ENCODE results near the gene SUGP1.

Gene SUGP1

GRCh38 chr19:19349365-19349764, 29.1 kb upstream of the SUGP1 start:
- DNase-seq (ENCODE audit: low read depth): no peak
- no peak overlapping the region for H3K4me3 ChIP-seq (ENCODE audit: low read depth, low read length)
- no peak for TF ChIP-seq CTCF (IDR thresholded peaks at IDR 0.05; ENCODE audit: control insufficient read depth, extremely low read depth, insufficient read depth)

- no peak for DNase-seq (ENCODE audit: low read depth)
- H3K4me3 ChIP-seq (ENCODE audit: low read depth, low read length): no peak overlapping the region
- no peak for TF ChIP-seq CTCF (IDR thresholded peaks at IDR 0.05; ENCODE audit: control insufficient read depth, extremely low read depth, insufficient read depth)
Measured at GRCh38 chr19:19348266-19348665, 28.0 kb upstream of the SUGP1 start.

- no peak overlapping the region for H3K4me3 ChIP-seq (ENCODE audit: low read depth, low read length)
- no peak for TF ChIP-seq CTCF (IDR thresholded peaks at IDR 0.05; ENCODE audit: control insufficient read depth, extremely low read depth, insufficient read depth)
- DNase-seq (ENCODE audit: low read depth): no peak
Measured at GRCh38 chr19:19347401-19348110, 27.2 kb upstream of the SUGP1 start.

GRCh38 chr19:19345970-19346369, 25.7 kb upstream of the SUGP1 start:
- DNase-seq (ENCODE audit: low read depth): no peak
- H3K4me3 ChIP-seq (ENCODE audit: low read depth, low read length): no peak overlapping the region
- no peak for TF ChIP-seq CTCF (IDR thresholded peaks at IDR 0.05; ENCODE audit: control insufficient read depth, extremely low read depth, insufficient read depth)

- H3K4me3 ChIP-seq (ENCODE audit: low read depth, low read length): no peak overlapping the region
- TF ChIP-seq CTCF (IDR thresholded peaks at IDR 0.05; ENCODE audit: control insufficient read depth, extremely low read depth, insufficient read depth): no peak
- DNase-seq (ENCODE audit: low read depth): no peak
Measured at GRCh38 chr19:19345232-19345631, 24.9 kb upstream of the SUGP1 start.

- DNase-seq (ENCODE audit: low read depth): no peak
- H3K4me3 ChIP-seq (ENCODE audit: low read depth, low read length): no peak overlapping the region
- TF ChIP-seq CTCF (IDR thresholded peaks at IDR 0.05; ENCODE audit: control insufficient read depth, extremely low read depth, insufficient read depth): no peak
Measured at GRCh38 chr19:19343762-19344161, 23.5 kb upstream of the SUGP1 start.

- no peak overlapping the region for H3K4me3 ChIP-seq (ENCODE audit: low read depth, low read length)
- no peak for TF ChIP-seq CTCF (IDR thresholded peaks at IDR 0.05; ENCODE audit: control insufficient read depth, extremely low read depth, insufficient read depth)
- no peak for DNase-seq (ENCODE audit: low read depth)
Measured at GRCh38 chr19:19343016-19343362, 22.7 kb upstream of the SUGP1 start.

All from LNCaP clone FGC (cell line).